ENCODE results near the gene RCAN3.
"Not testable (repeated sequence)": the region's sequence is repeated elsewhere in the genome, so short reads cannot be mapped to it uniquely, and the experiment has no call there.

GRCh38 chr1:24462128-24462527 is 40.5 kb upstream of the RCAN3 start:
- TF ChIP-seq CTCF (conservative IDR thresholded peaks at IDR 0.05); EZH2 (IDR thresholded peaks at IDR 0.05; ENCODE audit: low read depth): not testable (repeated sequence)
